CD14-positive monocyte (primary cell): ENCODE measurements around the gene ROBO1. TPM values are rescaled to one million over a fixed set of nuclear protein-coding genes. Genes with fewer than 3 reads are reported as not detected.

Experiments used
- DNase-seq, 3 donors: peaks; one replicate each; pipeline ENCODE4 v3.0.0-alpha.2; 2011 to 2022
- H2AFZ ChIP-seq: 2 replicates; pipeline ENCODE4 v1.6.0; 2012; ENCODE audit warnings: mild to moderate bottlenecking, low read depth, low read length, inconsistent platforms; ENCODE audit not compliant: insufficient read depth, poor library complexity, severe bottlenecking
- H3K27ac ChIP-seq, 2 donors: 1 replicate in 1 of 2; 2 replicates in 1 of 2; pipeline ENCODE4 v1.5.1; 2012 to 2013; ENCODE audit warnings: low read length in 2 of 2, control low read depth in 1 of 2, inconsistent platforms in 1 of 2, low read depth in 1 of 2, mild to moderate bottlenecking in 1 of 2
- H3K27me3 ChIP-seq, 2 donors: one replicate each; pipeline versions ENCODE4 v1.6.0 to v1.6.1; 2011 to 2013; ENCODE audit warnings: low read length in 2 of 2; ENCODE audit not compliant: control insufficient read depth in 2 of 2, insufficient read depth in 2 of 2
- H3K36me3 ChIP-seq, 2 donors: replicated peaks in 1 of 2; 1 replicate in 1 of 2; 2 replicates in 1 of 2; pipeline versions ENCODE4 v1.5.1 to v1.6.1; 2012 to 2013; ENCODE audit warnings: low read length in 2 of 2, control low read depth in 1 of 2, inconsistent platforms in 1 of 2, mild to moderate bottlenecking in 1 of 2; ENCODE audit not compliant: insufficient read depth in 2 of 2, control insufficient read depth in 1 of 2
- H3K4me1 ChIP-seq, 2 donors: 1 replicate in 1 of 2; 2 replicates in 1 of 2; pipeline versions ENCODE4 v1.5.1 to v1.6.1; 2012 to 2013; ENCODE audit warnings: low read length in 2 of 2, control low read depth in 1 of 2, inconsistent platforms in 1 of 2, mild to moderate bottlenecking in 1 of 2, moderate library complexity in 1 of 2; ENCODE audit not compliant: insufficient read depth in 2 of 2, control insufficient read depth in 1 of 2
- H3K4me2 ChIP-seq: replicated peaks from 2 replicates; pipeline ENCODE3; 2012; ENCODE audit warnings: low read length, moderate library complexity, mild to moderate bottlenecking; ENCODE audit not compliant: poor library complexity, severe bottlenecking; ENCODE audit errors: extremely low read depth
- H3K4me3 ChIP-seq, 3 experiments: fragments of 200-600 bp in 1 of 3; sonication (generic) in 1 of 3; replicated peaks in 1 of 3; 1 replicate in 2 of 3; 2 replicates in 1 of 3; pipeline ENCODE4 v1.5.1; 2011 to 2013; ENCODE audit warnings: low read length in 3 of 3, mild to moderate bottlenecking in 3 of 3, control low read depth in 2 of 3, low read depth in 2 of 3, inconsistent platforms in 1 of 3, moderate library complexity in 1 of 3
- H3K79me2 ChIP-seq: 2 replicates; pipeline ENCODE4 v1.6.0; 2012; ENCODE audit warnings: mild to moderate bottlenecking, control low read depth, inconsistent platforms, low read length, moderate library complexity; ENCODE audit not compliant: insufficient read depth
- H3K9ac ChIP-seq: 2 replicates; pipeline ENCODE4 v1.6.0; 2017; ENCODE audit warnings: low read length, mild to moderate bottlenecking; ENCODE audit not compliant: insufficient read depth, poor library complexity, severe bottlenecking
- H3K9me3 ChIP-seq, 2 donors: replicated peaks in 1 of 2; 1 replicate in 1 of 2; 2 replicates in 1 of 2; pipeline versions ENCODE4 v1.5.1 to v1.6.1; 2012 to 2013; ENCODE audit warnings: low read length in 2 of 2, control low read depth in 1 of 2; ENCODE audit not compliant: control insufficient read depth in 1 of 2, insufficient read depth in 1 of 2
- H4K20me1 ChIP-seq: 2 replicates; pipeline ENCODE4 v1.6.0; 2012; ENCODE audit warnings: mild to moderate bottlenecking, low read length, control low read depth, moderate library complexity; ENCODE audit not compliant: insufficient read depth
- H3K27ac Mint-ChIP-seq, 7 donors: one replicate each; pipeline ENCODE4 v1.8.0; 2020; ENCODE audit warnings: mild to moderate bottlenecking in 7 of 7, mixed read lengths in 7 of 7, moderate library complexity in 6 of 7, inconsistent platforms in 2 of 7
- H3K27me3 Mint-ChIP-seq, 3 donors: one replicate each; pipeline ENCODE4 v1.8.0; 2021 to 2022; ENCODE audit warnings: low read depth in 3 of 3, mild to moderate bottlenecking in 3 of 3, mixed read lengths in 3 of 3, moderate library complexity in 3 of 3, inconsistent platforms in 1 of 3
- H3K36me3 Mint-ChIP-seq, 2 donors: one replicate each; pipeline ENCODE4 v1.8.0; 2020; ENCODE audit warnings: mixed read lengths in 2 of 2, inconsistent platforms in 1 of 2, mild to moderate bottlenecking in 1 of 2
- H3K4me1 Mint-ChIP-seq: one replicate; pipeline ENCODE4 v1.8.0; 2020; ENCODE audit warnings: mild to moderate bottlenecking, mixed read lengths
- H3K4me3 Mint-ChIP-seq, 2 donors: one replicate each; pipeline ENCODE4 v1.8.0; 2020; ENCODE audit warnings: mild to moderate bottlenecking in 2 of 2, mixed read lengths in 2 of 2, moderate library complexity in 1 of 2
- H3K9me3 Mint-ChIP-seq, 7 donors: one replicate each; pipeline ENCODE4 v1.8.0; 2020 to 2022; ENCODE audit warnings: mixed read lengths in 7 of 7, mild to moderate bottlenecking in 6 of 7, moderate library complexity in 6 of 7, inconsistent platforms in 2 of 7
- CTCF ChIP-seq: fragments of 200-600 bp; IDR thresholded peaks from one replicate; pipeline ENCODE4 v1.8.0; 2022; ENCODE audit warnings: antibody characterized with exemption, mild to moderate bottlenecking
- WGBS: methylation state at CpG from one replicate; pipeline ENCODE4 v1.1.5; 2013; ENCODE audit warnings: missing lambda C conversion rate; ENCODE audit not compliant: insufficient coverage; 5-methylcytosine and 5-hydroxymethylcytosine counted together
- intact Hi-C, 2 donors: fragments of 100-400 bp; cut with micrococcal nuclease; formaldehyde crosslinking; loops; one replicate each; pipeline versions ENCODE4 v1.15.0 to v1.15.1; 2023
- polyA plus RNA-seq, 3 donors: library from polyadenylated mRNA; depleted of rRNA in 1 of 3; unstranded in 2 of 3; stranded (reverse) in 1 of 3; fragments of 300-500 nt in 2 of 3; fragments of >200 nt in 1 of 3; fragmentation: Illumina TruSeq in 2 of 3; gene quantifications; 1 replicate in 2 of 3; 2 replicates in 1 of 3; pipeline ENCODE4 v1.2.3, GENCODE V29; 2012 to 2021

The ROBO1 gene
- polyA plus RNA-seq, 3 donors: 0.09 to 0.10 TPM; not detected in 1

- DNase-seq: no peak
- Mint-ChIP-seq H3K9me3 (peaks cover 0 to 7% (median 0%) of the 10 kb centered on the region in 7 donors), H3K4me1 (no peaks in the 10 kb centered on the region), H3K4me3 (no peak overlapping the region), H3K27me3 (no peaks in the 10 kb centered on the region), H3K36me3 (no peaks in the 10 kb centered on the region), H3K27ac (no peak overlapping the region)
- no peak overlapping the region for H3K27ac ChIP-seq
- no peak overlapping the region for H3K9ac ChIP-seq
- H3K27me3 ChIP-seq: no peaks in the 10 kb centered on the region
- H3K4me1 ChIP-seq: no peaks in the 10 kb centered on the region
- H4K20me1 ChIP-seq: no peaks in the 10 kb centered on the region
- H3K36me3 ChIP-seq: no peaks in the 10 kb centered on the region
- TF ChIP-seq CTCF: no peak
- H3K4me3 ChIP-seq: no peak overlapping the region
- no peak overlapping the region for H2AFZ ChIP-seq
- no peaks in the 10 kb centered on the region for H3K79me2 ChIP-seq
- H3K4me2 ChIP-seq: no peak overlapping the region
- 100% methylated on average over 2 of the region's 2 CpGs for WGBS
- H3K9me3 ChIP-seq: no peaks in the 10 kb centered on the region
- intact Hi-C loops: no loop called here
Measured at GRCh38 chr3:78707609-78708008, 1060.2 kb downstream of the ROBO1 start.

- no peaks in the 10 kb centered on the region for H3K79me2 ChIP-seq
- no peak overlapping the region for H3K4me3 ChIP-seq
- no peak overlapping the region for H3K9ac ChIP-seq
- no peaks in the 10 kb centered on the region for H3K36me3 ChIP-seq
- 87% methylated on average over 2 of the region's 3 CpGs for WGBS
- H3K27ac ChIP-seq: no peak overlapping the region
- H3K27ac Mint-ChIP-seq: no peak overlapping the region
- no peaks in the 10 kb centered on the region for H3K36me3 Mint-ChIP-seq
- no peak overlapping the region for H3K4me2 ChIP-seq
- H3K27me3 ChIP-seq: no peaks in the 10 kb centered on the region
- DNase-seq: no peak
- H4K20me1 ChIP-seq: no peaks in the 10 kb centered on the region
- H3K4me1 Mint-ChIP-seq: no peaks in the 10 kb centered on the region
- no peaks in the 10 kb centered on the region for H3K27me3 Mint-ChIP-seq
- H3K9me3 ChIP-seq: no peaks in the 10 kb centered on the region
- intact Hi-C loops: no loop called here
- no peak overlapping the region for H3K4me3 Mint-ChIP-seq
- H2AFZ ChIP-seq: no peak overlapping the region
- H3K4me1 ChIP-seq: no peaks in the 10 kb centered on the region
- no peak for TF ChIP-seq CTCF
- peaks cover 0 to 7% (median 0%) of the 10 kb centered on the region in 7 donors for H3K9me3 Mint-ChIP-seq
Measured at GRCh38 chr3:78706906-78707523, 1060.8 kb downstream of the ROBO1 start.
